Measurements from ENCODE around the gene BAMBI.
A peak's percentile ranks its signal among the peaks of the same experiment; 100 is the strongest.

BAMBI gene

GRCh38 chr10:28709001-28709710, 31.8 kb downstream of the BAMBI start:
- TF ChIP-seq CTCF (IDR thresholded peaks at IDR 0.05; ENCODE audit: insufficient read depth, low read depth, low read length, missing control alignments): no peak
- H3K4me3 ChIP-seq (ENCODE audit: low read length): no peak overlapping the region
- DNase-seq (ENCODE audit: low read depth): no peak

- TF ChIP-seq CTCF (IDR thresholded peaks at IDR 0.05; ENCODE audit: insufficient read depth, low read depth, low read length, missing control alignments): no peak
- H3K4me3 ChIP-seq (ENCODE audit: low read length): no peak overlapping the region
- DNase-seq (ENCODE audit: low read depth): no peak
Observed at GRCh38 chr10:28710202-28710886, 33.0 kb downstream of the BAMBI start.

GRCh38 chr10:28711041-28711440, 33.7 kb downstream of the BAMBI start:
- H3K4me3 ChIP-seq (ENCODE audit: low read length): no peak overlapping the region
- TF ChIP-seq CTCF (IDR thresholded peaks at IDR 0.05; ENCODE audit: insufficient read depth, low read depth, low read length, missing control alignments): no peak
- peak; percentile 43 for DNase-seq (ENCODE audit: low read depth)

GRCh38 chr10:28711776-28712175, 34.5 kb downstream of the BAMBI start:
- no peak for DNase-seq (ENCODE audit: low read depth)
- no peak for TF ChIP-seq CTCF (IDR thresholded peaks at IDR 0.05; ENCODE audit: insufficient read depth, low read depth, low read length, missing control alignments)
- no peak overlapping the region for H3K4me3 ChIP-seq (ENCODE audit: low read length)

- TF ChIP-seq CTCF (IDR thresholded peaks at IDR 0.05; ENCODE audit: insufficient read depth, low read depth, low read length, missing control alignments): no peak
- DNase-seq (ENCODE audit: low read depth): peak; percentile 17
- H3K4me3 ChIP-seq (ENCODE audit: low read length): no peak overlapping the region
Observed at GRCh38 chr10:28713626-28714352, 36.5 kb downstream of the BAMBI start.

GRCh38 chr10:28714401-28715053, 37.2 kb downstream of the BAMBI start:
- H3K4me3 ChIP-seq (ENCODE audit: low read length): no peak overlapping the region
- DNase-seq (ENCODE audit: low read depth): no peak
- no peak for TF ChIP-seq CTCF (IDR thresholded peaks at IDR 0.05; ENCODE audit: insufficient read depth, low read depth, low read length, missing control alignments)
